HG02852 (cell line): ENCODE measurements around the gene MEGF10.

Experiments used
- ATAC-seq: cut with Tn5 transposase; IDR thresholded peaks from one replicate; pipeline ENCODE4 v1.9.1; 2021; ENCODE audit warnings: mild to moderate bottlenecking, moderate library complexity; ENCODE audit not compliant: unreplicated experiment

MEGF10 gene

DNA sequence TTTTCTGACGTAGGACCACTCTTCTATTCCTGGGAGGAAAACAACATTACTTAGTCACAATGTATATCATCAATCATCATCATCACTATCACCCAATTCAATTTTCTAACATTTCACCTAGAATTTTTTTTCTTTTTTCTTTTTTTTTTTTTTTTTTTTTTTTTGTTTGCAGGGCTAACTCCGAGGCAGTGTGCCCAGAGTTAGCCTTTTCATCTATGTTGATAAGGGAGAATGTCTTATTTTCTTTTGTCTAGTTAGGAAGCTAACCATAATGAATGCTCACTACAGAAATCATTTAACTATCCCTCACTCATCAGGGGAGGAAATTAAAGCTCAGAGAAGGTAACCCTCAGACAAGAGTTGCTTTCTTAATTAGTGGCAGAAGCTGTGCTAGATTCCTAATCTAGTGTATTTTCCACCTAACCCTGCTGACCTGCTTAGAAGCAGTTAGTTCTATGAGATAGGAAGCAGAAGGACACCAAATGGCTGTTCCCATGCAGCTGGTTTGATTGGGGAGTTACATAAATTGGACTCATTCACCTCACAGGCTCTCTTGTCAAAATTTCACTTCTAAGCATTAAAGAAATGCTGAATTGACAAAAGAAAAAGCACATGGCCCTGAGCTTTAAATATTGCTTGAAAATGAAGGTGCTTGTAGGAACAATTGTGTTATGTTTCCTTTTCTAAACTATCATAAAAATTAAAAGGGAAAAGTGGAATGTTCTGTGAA is 218.2 kb downstream of the MEGF10 start:
- ATAC-seq, result no peak
